ENCODE measurements around the gene DGKD.

Gene DGKD

GRCh38 chr2:233481368-233482142, 127.3 kb downstream of the DGKD start:
- DNase-seq = no peak

GRCh38 chr2:233482616-233483015, 128.3 kb downstream of the DGKD start:
- DNase-seq = no peak

- no peak for DNase-seq
Observed at GRCh38 chr2:233485726-233486125, 131.4 kb downstream of the DGKD start.

- no peak for DNase-seq
Observed at GRCh38 chr2:233486357-233486756, 132.1 kb downstream of the DGKD start.

- DNase-seq = no peak
Observed at GRCh38 chr2:233486778-233487552, 132.7 kb downstream of the DGKD start.

GRCh38 chr2:233487748-233488345, 133.6 kb downstream of the DGKD start:
- no peak for DNase-seq

GRCh38 chr2:233489143-233489542, 134.8 kb downstream of the DGKD start:
- DNase-seq = no peak

- DNase-seq = peak; percentile 6 to 32
Observed at GRCh38 chr2:233489666-233490065, 135.4 kb downstream of the DGKD start.

- DNase-seq = no peak
Observed at GRCh38 chr2:233490831-233491230, 136.5 kb downstream of the DGKD start.

- no peak for DNase-seq
Observed at GRCh38 chr2:233491326-233491725, 137.0 kb downstream of the DGKD start.

GRCh38 chr2:233492078-233492477, 137.8 kb downstream of the DGKD start:
- no peak for DNase-seq

GRCh38 chr2:233492751-233493150, 138.5 kb downstream of the DGKD start:
- no peak for DNase-seq

- no peak for DNase-seq
Observed at GRCh38 chr2:233495503-233496496, 141.5 kb downstream of the DGKD start.

GRCh38 chr2:233497692-233498091, 143.4 kb downstream of the DGKD start:
- DNase-seq = no peak

- no peak for DNase-seq
Observed at GRCh38 chr2:233498126-233498525, 143.8 kb downstream of the DGKD start.

- DNase-seq = no peak
Observed at GRCh38 chr2:233499928-233500327, 145.6 kb downstream of the DGKD start.

GRCh38 chr2:233501198-233502076, 147.1 kb downstream of the DGKD start:
- DNase-seq = peak in 1 of 2 donors; percentile 14

- no peak for DNase-seq
Observed at GRCh38 chr2:233503481-233503880, 149.2 kb downstream of the DGKD start.

GRCh38 chr2:233503947-233504637, 149.8 kb downstream of the DGKD start:
- DNase-seq = no peak

GRCh38 chr2:233513953-233514655, 159.8 kb downstream of the DGKD start:
- no peak for DNase-seq

Data from hippocampal formation (tissue), 2 donors.